Mucosa of gallbladder (tissue), 1 donor: ENCODE data around the gene MADD. TPM values are rescaled to one million over a fixed set of nuclear protein-coding genes. Genes with fewer than 3 reads are reported as not detected.
A peak's percentile ranks its signal among the peaks of the same experiment; 100 is the strongest.

ENCODE experiments used
- DNase-seq: peaks from one replicate; pipeline ENCODE4 v3.0.0-alpha.2; 2020; ENCODE audit warnings: low spot score
- total RNA-seq: library from RNA; stranded (reverse); gene quantifications from one replicate; pipeline ENCODE4 v1.2.1, GENCODE V29; 2021
- donor health status: DM: no; HTN: no; CAD: no.

Gene MADD
- total RNA-seq, 1 donor from 2014 or later = 57.1 TPM

DNA sequence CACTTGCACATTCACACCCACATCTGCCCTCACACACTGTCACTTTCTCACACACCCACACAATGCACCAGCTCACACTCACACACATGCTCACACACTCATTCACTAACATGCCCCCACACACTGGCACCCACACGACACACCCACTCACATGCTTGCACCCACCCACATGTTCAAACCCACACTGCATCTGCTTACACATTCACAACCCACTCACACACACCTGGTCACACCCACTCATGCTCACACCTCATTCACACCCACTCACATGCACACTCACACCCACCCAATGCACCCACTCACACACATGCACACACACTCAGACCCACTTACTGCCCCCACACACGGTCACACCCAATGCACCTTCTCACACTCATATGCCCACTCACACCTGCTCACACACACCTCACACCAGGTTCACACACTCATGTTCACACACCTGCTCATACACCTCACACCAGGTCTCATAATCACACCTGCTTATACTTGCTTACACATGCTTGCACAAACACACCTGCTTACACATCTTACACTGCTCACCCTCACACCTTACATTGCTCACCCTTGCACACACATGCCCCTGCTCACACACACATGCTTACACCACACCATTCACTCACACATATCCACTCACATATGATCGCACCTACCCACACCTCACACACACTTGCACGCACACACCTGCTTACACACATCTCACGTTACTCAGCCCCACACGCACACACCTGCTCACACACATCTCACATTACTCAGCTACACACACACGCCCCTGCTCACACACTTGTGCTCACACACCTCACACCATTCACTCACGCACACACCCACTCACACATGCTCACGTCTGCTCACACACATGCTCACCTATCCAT is 86.4 kb downstream of the MADD start:
- DNase-seq = no peak

GRCh38 chr11:47356998-47357329 is 87.0 kb downstream of the MADD start:
- DNase-seq = no peak

GRCh38 chr11:47357985-47358730 is 88.2 kb downstream of the MADD start:
- DNase-seq = no peak

- DNase-seq = no peak
Observed at GRCh38 chr11:47358731-47359051, 88.8 kb downstream of the MADD start.

DNA sequence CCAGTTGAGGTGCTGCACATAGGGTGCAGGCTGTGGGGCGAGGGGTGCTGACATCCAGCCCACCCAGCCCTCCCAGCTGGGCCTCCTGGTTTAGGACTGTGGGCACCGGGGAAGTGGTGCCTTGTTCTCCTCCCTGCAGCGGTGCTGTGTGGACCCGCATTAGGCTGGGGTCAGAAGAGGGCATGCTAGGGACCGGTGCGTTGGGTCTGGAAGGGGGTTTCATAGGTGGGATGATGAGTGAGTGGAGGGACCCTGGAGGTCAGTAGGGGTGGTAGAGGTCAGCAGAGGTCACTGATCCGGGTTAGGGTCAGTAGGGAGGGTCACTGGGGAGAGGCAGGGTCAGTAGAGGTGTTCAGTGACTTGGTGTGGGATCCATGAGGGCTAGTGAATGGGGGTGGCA is 89.2 kb downstream of the MADD start:
- DNase-seq = no peak

- DNase-seq = no peak
Observed at GRCh38 chr11:47359586-47359985, 89.7 kb downstream of the MADD start.

DNA sequence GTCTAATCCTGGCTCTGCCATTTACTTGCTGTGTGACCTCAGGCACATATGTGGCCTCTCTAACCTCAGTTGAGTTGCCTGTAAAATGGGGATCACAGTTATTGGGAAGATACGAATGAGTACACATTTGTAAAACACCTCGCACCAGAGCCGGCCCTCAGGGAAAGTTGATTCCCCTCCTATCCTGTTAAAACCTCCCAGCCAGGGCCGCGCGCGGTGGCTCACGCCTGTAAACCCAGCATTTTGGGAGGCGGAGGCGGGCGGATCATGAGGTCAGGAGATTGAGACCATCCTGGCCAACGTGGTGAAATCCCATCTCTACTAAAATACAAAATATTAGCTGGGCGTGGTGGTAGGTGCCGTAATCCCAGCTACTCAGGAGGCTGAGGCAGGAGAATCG is 90.4 kb downstream of the MADD start:
- DNase-seq = no peak

DNA sequence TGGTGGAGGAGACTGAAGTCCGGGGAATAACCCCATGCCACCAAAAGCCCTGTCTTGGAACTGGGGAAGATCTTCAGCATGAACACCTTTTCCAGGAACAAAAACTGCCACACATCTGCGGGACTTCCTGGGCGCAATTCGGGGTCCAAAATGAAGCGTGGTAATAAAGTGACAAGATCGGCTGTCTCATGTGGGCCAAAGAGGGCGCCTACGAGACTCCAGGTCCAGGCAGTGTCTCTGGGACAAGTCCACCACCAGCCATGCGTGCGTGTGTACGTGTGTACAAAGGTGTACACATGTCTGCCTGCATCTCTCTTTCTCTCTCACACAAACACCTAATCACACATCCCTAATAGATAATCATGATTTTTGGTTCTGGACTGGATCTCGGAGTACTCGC is 91.5 kb downstream of the MADD start:
- no peak for DNase-seq

DNA sequence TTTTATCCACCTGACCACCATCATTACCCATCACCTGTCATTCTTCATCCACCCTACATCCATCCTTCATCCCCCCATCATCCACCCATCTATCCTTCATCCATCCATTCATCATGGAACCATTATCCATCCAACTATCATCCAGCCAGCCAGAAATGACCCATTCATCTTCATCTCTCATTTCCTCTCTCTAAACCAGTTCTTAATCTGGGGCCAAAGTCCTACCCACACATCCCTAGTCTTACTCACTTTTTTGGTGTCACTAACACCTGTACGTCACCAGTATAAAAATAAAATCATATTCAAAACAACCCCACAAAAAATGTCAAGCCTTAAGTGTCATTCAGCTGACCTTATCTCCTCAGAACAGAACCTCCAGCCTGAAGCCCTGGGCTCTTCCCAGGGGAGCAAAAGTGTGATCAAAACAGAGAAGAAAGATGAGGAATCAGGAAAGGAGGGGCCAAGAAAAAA is 96.1 kb downstream of the MADD start:
- DNase-seq = no peak

DNA sequence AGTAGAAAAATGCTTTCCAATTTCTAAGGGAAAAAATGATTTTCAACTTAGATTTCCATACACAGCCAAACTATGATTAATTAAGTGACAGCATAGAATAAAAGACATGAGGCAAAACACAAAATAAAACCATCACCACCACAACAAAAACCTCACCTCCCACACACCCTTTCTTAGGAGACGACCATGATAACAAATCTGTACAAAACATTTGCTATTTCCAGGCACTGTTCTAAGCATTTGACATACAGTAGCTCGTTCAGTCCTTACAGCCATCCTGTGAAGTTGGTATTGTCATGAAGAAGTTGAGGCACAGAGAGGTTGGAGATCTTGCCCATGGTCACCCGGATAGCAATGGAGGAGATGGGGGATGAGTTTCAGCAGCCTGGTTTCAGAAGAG is 99.7 kb downstream of the MADD start:
- DNase-seq = no peak

GRCh38 chr11:47372422-47372821 is 102.5 kb downstream of the MADD start:
- no peak for DNase-seq

DNA sequence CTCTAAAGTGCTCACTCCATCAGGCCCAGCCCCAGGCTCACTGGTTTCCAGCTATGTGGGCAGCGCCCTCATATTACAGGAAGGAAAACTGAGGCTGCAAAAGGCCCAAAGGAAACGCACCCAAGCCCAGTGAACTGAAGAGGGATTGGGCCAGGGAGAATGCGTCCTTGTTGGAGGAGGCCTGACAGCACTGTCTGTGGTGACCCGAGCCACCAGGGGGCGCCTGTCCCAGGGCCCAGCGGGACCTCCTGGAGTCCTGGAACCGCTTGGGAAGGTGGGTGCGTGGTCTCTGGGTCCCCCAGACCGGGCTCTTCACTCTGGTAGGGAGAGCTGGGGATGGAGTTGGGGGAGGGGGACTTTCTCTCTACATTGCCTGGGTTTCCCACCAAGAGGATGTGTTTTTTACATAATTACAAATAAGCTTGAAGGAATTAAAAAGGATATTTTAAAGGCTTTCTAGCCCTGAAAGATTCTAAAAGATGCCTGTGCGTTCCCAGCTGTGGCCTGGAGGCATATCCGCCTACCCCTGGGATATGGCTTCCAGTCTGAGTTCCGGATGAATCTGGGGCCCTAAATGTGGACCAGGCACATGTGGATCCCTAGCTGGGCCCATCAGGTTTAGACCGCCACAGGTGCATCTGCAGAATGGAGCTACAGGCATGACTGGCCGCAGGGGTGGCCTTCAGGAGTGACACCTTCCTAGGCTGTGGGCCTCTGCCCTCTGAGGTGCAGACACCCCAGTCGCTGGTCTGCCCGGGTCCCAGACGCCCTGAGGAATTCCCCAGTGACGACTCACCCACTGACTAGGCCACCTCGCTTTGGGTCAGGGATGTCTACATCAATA is 104.2 kb downstream of the MADD start:
- peak; percentile 82 for DNase-seq

DNA sequence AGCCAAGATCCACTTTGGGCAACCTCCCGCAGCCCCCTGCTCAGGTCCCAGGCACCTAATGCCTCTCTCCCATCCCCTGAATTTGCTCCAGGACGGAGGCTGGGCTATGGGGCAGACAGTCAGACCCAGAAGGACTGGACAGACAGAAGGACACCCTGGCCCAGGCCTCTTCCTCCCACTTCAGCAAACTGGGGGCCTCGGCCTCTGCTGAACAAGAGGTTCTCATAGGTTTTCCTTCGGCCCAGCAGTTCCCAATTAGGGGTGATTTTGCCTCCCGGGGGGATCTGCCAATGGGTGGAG is 104.7 kb downstream of the MADD start:
- DNase-seq = no peak

- DNase-seq = no peak
Observed at GRCh38 chr11:47375020-47375419, 105.1 kb downstream of the MADD start.

DNA sequence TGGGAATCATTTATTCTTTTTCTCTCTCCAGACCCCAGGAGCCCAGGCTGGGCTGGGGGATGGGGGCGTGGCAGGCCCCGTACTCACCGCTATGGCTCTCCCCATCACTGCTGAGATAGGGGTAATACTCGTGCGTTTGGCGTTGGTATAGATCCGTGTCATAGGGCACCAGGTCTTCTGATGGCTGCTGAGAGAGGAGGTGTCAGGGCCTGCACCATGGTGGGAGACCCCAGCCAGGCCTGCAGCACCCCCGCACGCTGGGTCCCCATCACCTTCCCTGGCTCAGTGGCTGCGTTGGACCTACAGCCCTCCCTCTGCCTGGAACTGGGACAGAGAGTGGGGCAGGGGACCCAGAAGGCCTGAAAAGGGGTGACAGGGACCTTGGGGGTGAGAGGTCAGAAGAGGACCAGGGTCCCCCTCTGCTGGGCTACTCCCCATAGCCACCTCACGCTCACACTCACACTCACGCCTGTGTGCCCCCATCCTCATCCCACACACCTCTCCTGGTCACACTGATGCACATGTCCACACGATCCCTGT is 105.7 kb downstream of the MADD start:
- no peak for DNase-seq

GRCh38 chr11:47376107-47376524 is 106.2 kb downstream of the MADD start:
- no peak for DNase-seq

GRCh38 chr11:47376525-47377371 is 106.8 kb downstream of the MADD start:
- DNase-seq = no peak

DNA sequence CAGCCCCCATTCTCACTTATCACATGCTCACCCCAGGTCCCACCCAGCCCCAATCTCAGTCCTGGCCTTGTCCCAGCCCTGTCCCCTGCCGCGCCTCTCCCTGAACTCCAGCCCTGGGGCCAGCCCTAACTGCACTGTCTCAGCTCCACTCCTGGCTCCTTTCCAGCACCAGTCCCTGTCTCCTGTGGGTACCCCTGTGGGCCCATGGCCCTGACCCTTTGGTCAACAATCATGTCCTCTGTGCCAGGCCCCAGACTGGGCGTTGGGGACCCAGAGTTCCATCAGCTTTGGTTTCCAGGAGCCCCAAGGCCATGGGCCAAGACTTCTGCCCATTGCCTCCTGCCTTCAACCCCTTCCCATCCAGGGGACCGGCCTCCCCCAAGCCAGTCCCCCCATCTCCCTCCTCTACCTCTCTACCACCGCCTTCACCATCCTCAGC is 107.7 kb downstream of the MADD start:
- DNase-seq = no peak

DNA sequence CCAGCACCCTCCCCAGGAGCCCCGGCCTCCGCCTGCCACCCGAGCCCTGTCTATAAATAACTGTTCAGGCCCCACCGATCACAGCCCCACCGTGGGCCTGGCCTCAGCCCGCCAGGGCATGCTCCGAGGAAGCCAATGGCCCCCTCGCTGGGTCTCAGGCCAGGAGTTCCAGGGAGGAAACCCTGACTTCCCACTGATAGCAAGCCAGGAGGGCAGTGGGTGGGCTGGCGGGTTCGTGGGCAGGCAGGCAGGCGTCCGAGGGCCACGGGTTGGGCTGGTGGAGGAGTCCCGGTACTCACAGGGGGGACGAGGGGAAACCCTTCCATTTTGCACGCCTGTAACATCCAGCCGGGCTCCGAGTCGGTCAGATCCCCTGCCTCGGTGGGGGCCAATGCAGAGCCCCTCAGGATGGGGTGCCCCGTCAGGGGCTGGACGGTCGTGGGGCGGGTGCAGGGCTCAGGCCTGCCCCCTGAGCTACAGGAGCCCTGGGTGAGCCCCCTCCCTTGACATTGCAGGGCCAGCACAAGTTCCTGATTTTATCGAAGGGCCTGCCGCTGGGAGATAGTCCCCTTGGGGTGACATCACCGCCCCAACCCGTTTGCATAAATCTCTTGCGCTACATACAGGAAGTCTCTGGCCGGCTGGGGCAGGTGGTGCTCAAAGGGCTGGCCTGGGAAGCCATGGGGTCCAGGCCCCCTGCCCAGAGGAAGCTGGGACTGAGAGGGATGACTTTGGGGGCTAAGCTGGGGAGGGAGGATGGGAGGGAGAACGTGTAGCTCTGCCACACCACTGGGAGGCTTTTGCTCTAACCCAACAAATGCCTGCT is 108.3 kb downstream of the MADD start, which contains the start of gene SPI1:
Gene SPI1, minus strand, starts transcription at position 538 of the 826 bp plus-strand sequence. Its CDS starts 194 bp downstream, at position 344.
- DNase-seq = peak; percentile 56

DNA sequence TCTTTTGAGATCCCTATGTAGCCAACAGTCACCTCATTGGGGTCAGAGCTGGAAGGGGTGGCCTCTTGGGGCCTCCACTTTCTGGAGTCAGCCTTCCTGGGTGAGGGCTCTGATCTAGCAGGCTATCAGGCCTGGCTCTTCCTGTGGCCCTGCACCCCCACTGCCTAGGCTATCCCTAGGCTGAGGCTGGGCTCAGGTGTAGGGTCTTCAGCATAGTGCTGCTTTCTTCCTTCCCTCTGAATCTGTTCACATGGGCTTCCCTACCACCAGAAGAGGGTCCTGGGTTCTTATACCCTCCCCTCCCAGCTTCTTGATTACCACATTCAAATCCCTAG is 108.9 kb downstream of the MADD start:
- no peak for DNase-seq
